Activated T-helper 17 cell treated with anti-CD3 and anti-CD28 coated beads, Interleukin-2, amount 50 U/mL, for 72 hours (primary cell): ENCODE data around the gene ASPDH. TPM values are rescaled to one million over a fixed set of nuclear protein-coding genes. Genes with fewer than 3 reads are reported as not detected.

ENCODE experiments used
- ATAC-seq: fragments of 150-1000 bp; cut with Tn5 transposase; replicated peaks from 2 replicates; pipeline ENCODE4 v1.10.0; 2021; ENCODE audit warnings: mild to moderate bottlenecking, moderate library complexity
- H3K27ac Mint-ChIP-seq: one replicate; pipeline ENCODE4 v1.8.0; 2022; ENCODE audit warnings: mixed read lengths
- H3K27me3 Mint-ChIP-seq: one replicate; pipeline ENCODE4 v1.8.0; 2022; ENCODE audit warnings: mixed read lengths
- H3K36me3 Mint-ChIP-seq: one replicate; pipeline ENCODE4 v1.8.0; 2022; ENCODE audit warnings: low read depth, mild to moderate bottlenecking, mixed read lengths
- H3K4me1 Mint-ChIP-seq: one replicate; pipeline ENCODE4 v1.8.0; 2022; ENCODE audit warnings: mixed read lengths
- H3K4me3 Mint-ChIP-seq: one replicate; pipeline ENCODE4 v1.8.0; 2022; ENCODE audit warnings: mild to moderate bottlenecking, mixed read lengths
- H3K9me3 Mint-ChIP-seq: one replicate; pipeline ENCODE4 v1.8.0; 2022; ENCODE audit warnings: mixed read lengths
- total RNA-seq, 2 donors: library from RNA; stranded (reverse); gene quantifications; one replicate each; pipeline ENCODE4 v1.2.3, GENCODE V29; 2022

ASPDH gene
- total RNA-seq: not detected

GRCh38 chr19:50513746-50514345 is at the start of gene ASPDH:
ASPDH (minus strand) TSS chr19:50513913; CDS start chr19:50513823, 90 bp downstream.
- Mint-ChIP-seq H3K4me3 (no peak within 1 kb of the TSS), H3K4me1 (peaks cover 16% of the 10 kb centered on the region), H3K27ac (no peak within 1 kb of the TSS), H3K36me3 (peaks cover 23% of the 10 kb centered on the region), H3K9me3 (no peaks in the 10 kb centered on the region), H3K27me3 (no peaks in the 10 kb centered on the region)
- no peak for ATAC-seq

- H3K9me3 Mint-ChIP-seq: no peaks in the 10 kb centered on the region
- no peak overlapping the region for H3K27ac Mint-ChIP-seq
- no peak for ATAC-seq
- peaks cover 44% of the 10 kb centered on the region for H3K27me3 Mint-ChIP-seq
- H3K36me3 Mint-ChIP-seq: no peaks in the 10 kb centered on the region
- H3K4me3 Mint-ChIP-seq: no peak overlapping the region
- peaks cover 6% of the 10 kb centered on the region for H3K4me1 Mint-ChIP-seq
These were observed 49.3 kb upstream of the ASPDH start for GRCh38 chr19:50562996-50563395.

- H3K4me1 Mint-ChIP-seq: peaks cover 6% of the 10 kb centered on the region
- no peak overlapping the region for H3K4me3 Mint-ChIP-seq
- H3K9me3 Mint-ChIP-seq: no peaks in the 10 kb centered on the region
- H3K27me3 Mint-ChIP-seq: peaks cover 48% of the 10 kb centered on the region
- no peak for ATAC-seq
- H3K27ac Mint-ChIP-seq: no peak overlapping the region
- no peaks in the 10 kb centered on the region for H3K36me3 Mint-ChIP-seq
These were observed 48.6 kb upstream of the ASPDH start for GRCh38 chr19:50562329-50562728.

GRCh38 chr19:50559636-50560035 is 45.9 kb upstream of the ASPDH start:
- Mint-ChIP-seq H3K27me3 (peaks cover 39% of the 10 kb centered on the region), H3K36me3 (no peaks in the 10 kb centered on the region), H3K27ac (no peak overlapping the region), H3K4me1 (peaks cover 4% of the 10 kb centered on the region), H3K9me3 (no peaks in the 10 kb centered on the region), H3K4me3 (no peak overlapping the region)
- no peak for ATAC-seq

GRCh38 chr19:50558449-50558848 is 44.7 kb upstream of the ASPDH start:
- Mint-ChIP-seq H3K27ac (no peak overlapping the region), H3K4me1 (peaks cover 4% of the 10 kb centered on the region), H3K27me3 (peaks cover 31% of the 10 kb centered on the region), H3K36me3 (no peaks in the 10 kb centered on the region), H3K4me3 (no peak overlapping the region), H3K9me3 (no peaks in the 10 kb centered on the region)
- no peak for ATAC-seq

GRCh38 chr19:50558039-50558438 is 44.3 kb upstream of the ASPDH start:
- H3K4me3 Mint-ChIP-seq: no peak overlapping the region
- ATAC-seq: no peak
- no peaks in the 10 kb centered on the region for H3K9me3 Mint-ChIP-seq
- peaks cover 34% of the 10 kb centered on the region for H3K27me3 Mint-ChIP-seq
- H3K4me1 Mint-ChIP-seq: peaks cover 4% of the 10 kb centered on the region
- H3K27ac Mint-ChIP-seq: no peak overlapping the region
- no peaks in the 10 kb centered on the region for H3K36me3 Mint-ChIP-seq

GRCh38 chr19:50557009-50557613 is 43.4 kb upstream of the ASPDH start:
- peaks cover 4% of the 10 kb centered on the region for H3K4me1 Mint-ChIP-seq
- H3K36me3 Mint-ChIP-seq: no peaks in the 10 kb centered on the region
- H3K4me3 Mint-ChIP-seq: no peak overlapping the region
- ATAC-seq: no peak
- H3K27me3 Mint-ChIP-seq: peaks cover 43% of the 10 kb centered on the region
- H3K27ac Mint-ChIP-seq: no peak overlapping the region
- H3K9me3 Mint-ChIP-seq: no peaks in the 10 kb centered on the region

- peaks cover 48% of the 10 kb centered on the region for H3K27me3 Mint-ChIP-seq
- ATAC-seq: peak; percentile 85
- H3K4me3 Mint-ChIP-seq: peak overlapping the region; percentile 69
- no peaks in the 10 kb centered on the region for H3K36me3 Mint-ChIP-seq
- peak overlapping the region; percentile 15 for H3K27ac Mint-ChIP-seq
- H3K9me3 Mint-ChIP-seq: no peaks in the 10 kb centered on the region
- peaks cover 4% of the 10 kb centered on the region for H3K4me1 Mint-ChIP-seq
These were observed 42.7 kb upstream of the ASPDH start for GRCh38 chr19:50556282-50557008.

GRCh38 chr19:50555450-50556281 is 42.0 kb upstream of the ASPDH start:
- no peak for ATAC-seq
- peaks cover 50% of the 10 kb centered on the region for H3K27me3 Mint-ChIP-seq
- H3K4me3 Mint-ChIP-seq: peak overlapping the region; percentile 69
- H3K36me3 Mint-ChIP-seq: no peaks in the 10 kb centered on the region
- H3K27ac Mint-ChIP-seq: no peak overlapping the region
- H3K4me1 Mint-ChIP-seq: peaks cover 4% of the 10 kb centered on the region
- H3K9me3 Mint-ChIP-seq: no peaks in the 10 kb centered on the region

GRCh38 chr19:50555033-50555432 is 41.3 kb upstream of the ASPDH start:
- Mint-ChIP-seq H3K27me3 (peaks cover 56% of the 10 kb centered on the region), H3K4me1 (peaks cover 4% of the 10 kb centered on the region), H3K9me3 (no peaks in the 10 kb centered on the region), H3K27ac (no peak overlapping the region), H3K4me3 (peak overlapping the region; percentile 69), H3K36me3 (no peaks in the 10 kb centered on the region)
- ATAC-seq: no peak

- Mint-ChIP-seq H3K4me3 (no peak overlapping the region), H3K27ac (no peak overlapping the region), H3K9me3 (no peaks in the 10 kb centered on the region), H3K4me1 (peaks cover 4% of the 10 kb centered on the region), H3K27me3 (peaks cover 57% of the 10 kb centered on the region), H3K36me3 (no peaks in the 10 kb centered on the region)
- no peak for ATAC-seq
These were observed 40.5 kb upstream of the ASPDH start for GRCh38 chr19:50554212-50554611.

GRCh38 chr19:50553134-50553703 is 39.5 kb upstream of the ASPDH start:
- no peak for ATAC-seq
- peaks cover 56% of the 10 kb centered on the region for H3K27me3 Mint-ChIP-seq
- no peak overlapping the region for H3K27ac Mint-ChIP-seq
- H3K36me3 Mint-ChIP-seq: no peaks in the 10 kb centered on the region
- peaks cover 4% of the 10 kb centered on the region for H3K4me1 Mint-ChIP-seq
- H3K9me3 Mint-ChIP-seq: no peaks in the 10 kb centered on the region
- H3K4me3 Mint-ChIP-seq: no peak overlapping the region

- Mint-ChIP-seq H3K27ac (no peak overlapping the region), H3K27me3 (peaks cover 50% of the 10 kb centered on the region), H3K9me3 (no peaks in the 10 kb centered on the region), H3K36me3 (no peaks in the 10 kb centered on the region), H3K4me3 (no peak overlapping the region), H3K4me1 (peaks cover 4% of the 10 kb centered on the region)
- ATAC-seq: no peak
These were observed 38.8 kb upstream of the ASPDH start for GRCh38 chr19:50552540-50552939.

- Mint-ChIP-seq H3K4me3 (no peak overlapping the region), H3K36me3 (no peaks in the 10 kb centered on the region), H3K27ac (no peak overlapping the region), H3K27me3 (peaks cover 50% of the 10 kb centered on the region), H3K9me3 (no peaks in the 10 kb centered on the region), H3K4me1 (peaks cover 4% of the 10 kb centered on the region)
- no peak for ATAC-seq
These were observed 38.0 kb upstream of the ASPDH start for GRCh38 chr19:50551715-50552187.
